Gastroesophageal sphincter (tissue), 4 donors: ENCODE data around the gene DLG3. TPM values are rescaled to one million over a fixed set of nuclear protein-coding genes. Genes with fewer than 3 reads are reported as not detected.

Experiments used
- ATAC-seq: fragments of 150-250 bp; one replicate; pipeline ENCODE4 v1.9.1; 2016; ENCODE audit warnings: mild to moderate bottlenecking, moderate library complexity
- H3K27ac ChIP-seq, 4 donors: fragments of 200-600 bp; sonication (generic) in 3 of 4; 1 replicate in 3 of 4; 2 replicates in 1 of 4; pipeline ENCODE4 v1.5.1; 2016 to 2019
- H3K27me3 ChIP-seq: fragments of 200-600 bp; sonication (generic); one replicate; pipeline ENCODE4 v1.5.1; 2019
- H3K36me3 ChIP-seq, 2 donors: fragments of 200-600 bp; sonication (generic); one replicate each; pipeline ENCODE4 v1.5.1; 2019; ENCODE audit warnings: control low read depth in 1 of 2
- H3K4me1 ChIP-seq, 3 donors: fragments of 200-600 bp; sonication (generic); 1 replicate in 2 of 3; 2 replicates in 1 of 3; pipeline ENCODE4 v1.5.1; 2016 to 2019; ENCODE audit warnings: control low read depth in 2 of 3
- H3K4me3 ChIP-seq, 2 donors: fragments of 200-600 bp; sonication (generic); one replicate each; pipeline ENCODE4 v1.5.1; 2019; ENCODE audit warnings: mild to moderate bottlenecking in 1 of 2, moderate library complexity in 1 of 2
- H3K9me3 ChIP-seq, 3 donors: fragments of 200-600 bp; sonication (generic); one replicate each; pipeline ENCODE4 v1.5.1; 2017 to 2019; ENCODE audit warnings: control low read depth in 2 of 3
- EP300 ChIP-seq: sonication (generic); formaldehyde crosslinking; IDR thresholded peaks from one replicate; pipeline ENCODE4 v1.6.1; 2017; ENCODE audit warnings: antibody characterized with exemption, mild to moderate bottlenecking
- POLR2A ChIP-seq, 2 donors: fragments of 450-650 bp; IDR thresholded peaks; one replicate each; pipeline ENCODE4 v1.6.1; 2017; ENCODE audit warnings: antibody characterized with exemption in 2 of 2, mild to moderate bottlenecking in 2 of 2, moderate library complexity in 1 of 2
- POLR2AphosphoS5 ChIP-seq: sonication (generic); formaldehyde crosslinking; IDR thresholded peaks from one replicate; pipeline ENCODE4 v1.6.1; 2017; ENCODE audit warnings: antibody characterized with exemption
- WGBS, 2 donors: methylation state at CpG; one replicate each; pipeline ENCODE4 v1.1.5; 2018; ENCODE audit warnings: low coverage in 1 of 2; 5-methylcytosine and 5-hydroxymethylcytosine counted together
- total RNA-seq, 4 donors: library from RNA; depleted of rRNA; stranded (reverse); fragments of >200 nt; gene quantifications; one replicate each; pipeline ENCODE4 v1.1.0, GENCODE V29; 2016
- TF ChIP-seq, protein P1 (sequence below), 4 experiments: fragments of 200-600 bp in 2 of 4; fragments of 450-650 bp in 2 of 4; sonication (generic) in 1 of 4; IDR thresholded peaks; one replicate each; pipeline ENCODE4 v1.5.1; 2017 to 2019; ENCODE audit warnings: antibody characterized with exemption in 4 of 4, mild to moderate bottlenecking in 2 of 4, moderate library complexity in 2 of 4

Gene DLG3
- total RNA-seq, 4 donors from 2014 or later: 22.3 to 46.2 (median 26.8) TPM

GRCh38 chrX:70527053-70527452 is 82.4 kb downstream of the DLG3 start:
- Histone ChIP-seq H3K4me3 (no peak overlapping the region), H3K4me1 (no peaks in the 10 kb centered on the region), H3K27ac (no peak overlapping the region), H3K9me3 (no peaks in the 10 kb centered on the region), H3K27me3 (no peaks in the 10 kb centered on the region), H3K36me3 (no peaks in the 10 kb centered on the region)
- TF ChIP-seq, protein P1, sequence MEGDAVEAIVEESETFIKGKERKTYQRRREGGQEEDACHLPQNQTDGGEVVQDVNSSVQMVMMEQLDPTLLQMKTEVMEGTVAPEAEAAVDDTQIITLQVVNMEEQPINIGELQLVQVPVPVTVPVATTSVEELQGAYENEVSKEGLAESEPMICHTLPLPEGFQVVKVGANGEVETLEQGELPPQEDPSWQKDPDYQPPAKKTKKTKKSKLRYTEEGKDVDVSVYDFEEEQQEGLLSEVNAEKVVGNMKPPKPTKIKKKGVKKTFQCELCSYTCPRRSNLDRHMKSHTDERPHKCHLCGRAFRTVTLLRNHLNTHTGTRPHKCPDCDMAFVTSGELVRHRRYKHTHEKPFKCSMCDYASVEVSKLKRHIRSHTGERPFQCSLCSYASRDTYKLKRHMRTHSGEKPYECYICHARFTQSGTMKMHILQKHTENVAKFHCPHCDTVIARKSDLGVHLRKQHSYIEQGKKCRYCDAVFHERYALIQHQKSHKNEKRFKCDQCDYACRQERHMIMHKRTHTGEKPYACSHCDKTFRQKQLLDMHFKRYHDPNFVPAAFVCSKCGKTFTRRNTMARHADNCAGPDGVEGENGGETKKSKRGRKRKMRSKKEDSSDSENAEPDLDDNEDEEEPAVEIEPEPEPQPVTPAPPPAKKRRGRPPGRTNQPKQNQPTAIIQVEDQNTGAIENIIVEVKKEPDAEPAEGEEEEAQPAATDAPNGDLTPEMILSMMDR (IDR thresholded peaks at IDR 0.05): no peak
- TF ChIP-seq EP300 (no peak), POLR2AphosphoS5 (no peak), POLR2A (IDR thresholded peaks at IDR 0.05) (no peak)
- ATAC-seq: no peak

GRCh38 chrX:70527610-70528345 is 83.1 kb downstream of the DLG3 start:
- no peaks in the 10 kb centered on the region for H3K4me1 ChIP-seq
- TF ChIP-seq POLR2AphosphoS5 (no peak), EP300 (no peak), POLR2A (IDR thresholded peaks at IDR 0.05) (no peak)
- TF ChIP-seq, protein P1 (IDR thresholded peaks at IDR 0.05): no peak
- ATAC-seq: no peak
- 51 to 84% methylated on average over 3 of the region's 3 CpGs for WGBS, 2 donors
- H3K27me3 ChIP-seq: no peaks in the 10 kb centered on the region
- H3K9me3 ChIP-seq: no peaks in the 10 kb centered on the region
- no peak overlapping the region for H3K27ac ChIP-seq
- no peaks in the 10 kb centered on the region for H3K36me3 ChIP-seq
- no peak overlapping the region for H3K4me3 ChIP-seq

DNA sequence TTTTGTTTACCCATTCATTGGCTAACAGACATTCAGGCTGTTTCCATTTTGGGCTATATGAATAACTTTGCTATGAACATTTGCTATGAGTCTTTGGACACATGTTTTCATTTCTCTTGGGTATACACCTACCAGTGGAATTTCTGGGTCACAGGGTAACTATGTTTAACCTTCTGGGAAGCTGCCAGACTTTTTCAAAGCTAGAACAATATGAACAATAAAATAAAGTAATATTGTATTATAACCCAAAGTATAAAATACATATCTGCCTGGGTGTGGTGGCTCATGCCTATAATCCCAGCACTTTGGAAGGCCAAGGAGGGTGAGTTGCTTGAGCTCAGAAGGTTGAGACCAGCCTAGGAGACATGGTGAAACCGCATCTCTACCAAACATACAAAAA is 90.6 kb downstream of the DLG3 start:
- Histone ChIP-seq H3K9me3 (no peaks in the 10 kb centered on the region), H3K4me3 (no peak overlapping the region), H3K27ac (no peak overlapping the region), H3K27me3 (no peaks in the 10 kb centered on the region), H3K36me3 (no peaks in the 10 kb centered on the region), H3K4me1 (no peaks in the 10 kb centered on the region)
- no peak for TF ChIP-seq POLR2A (IDR thresholded peaks at IDR 0.05)
- TF ChIP-seq POLR2AphosphoS5: no peak
- TF ChIP-seq, protein P1 (IDR thresholded peaks at IDR 0.05): no peak
- TF ChIP-seq EP300: no peak
- no peak for ATAC-seq
- 43% methylated on average over 1 of the region's 1 CpG; no CpG with 5 or more reads in 1 of the 2 donors for WGBS, 2 donors

GRCh38 chrX:70549429-70549828 is 104.8 kb downstream of the DLG3 start:
- ATAC-seq: no peak
- H3K27me3 ChIP-seq: no peaks in the 10 kb centered on the region
- no peak for TF ChIP-seq POLR2AphosphoS5
- TF ChIP-seq, protein P1 (IDR thresholded peaks at IDR 0.05): no peak
- H3K4me1 ChIP-seq: no peaks in the 10 kb centered on the region
- no peak overlapping the region for H3K27ac ChIP-seq
- WGBS, 2 donors: 100% methylated on average over 1 of the region's 3 CpGs; no CpG with 5 or more reads in 1 of the 2 donors
- H3K4me3 ChIP-seq: no peak overlapping the region
- H3K36me3 ChIP-seq: no peaks in the 10 kb centered on the region
- no peaks in the 10 kb centered on the region for H3K9me3 ChIP-seq

DNA sequence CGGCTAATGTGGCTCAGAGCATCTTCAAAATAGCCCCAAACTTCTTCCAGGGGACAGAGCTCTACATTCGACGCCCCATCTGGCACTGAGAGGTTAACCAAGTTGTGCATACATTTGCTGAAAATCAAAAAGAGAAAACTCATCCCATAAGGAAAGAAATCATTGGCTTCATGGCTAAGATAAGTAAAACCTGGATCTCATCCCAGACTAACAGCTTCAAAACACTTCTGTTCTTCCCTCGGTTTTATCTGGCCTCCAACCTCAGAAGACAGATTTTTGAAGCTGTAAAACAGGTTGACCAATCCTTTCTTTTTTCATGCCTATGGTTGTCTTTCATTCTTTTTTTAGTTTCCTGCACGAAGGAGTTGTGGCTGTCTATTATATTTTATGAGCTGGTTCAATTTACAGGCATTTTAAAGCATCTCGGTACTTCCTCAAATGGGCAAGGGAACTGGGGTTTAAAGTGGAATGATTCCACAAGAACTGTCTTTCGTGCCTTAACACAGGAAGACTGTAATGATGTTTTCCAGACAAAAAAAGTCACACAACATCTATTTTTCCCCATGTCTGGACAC is 107.6 kb downstream of the DLG3 start:
- WGBS, 2 donors: 23 to 29% methylated on average over 7 of the region's 7 CpGs

More for the DNA sequence above, 107.6 kb downstream of the DLG3 start:
- no peaks in the 10 kb centered on the region for H3K36me3 ChIP-seq
- no peaks in the 10 kb centered on the region for H3K27me3 ChIP-seq
- H3K9me3 ChIP-seq: no peaks in the 10 kb centered on the region
- no peak for ATAC-seq
- TF ChIP-seq, protein P1 (IDR thresholded peaks at IDR 0.05): no peak
- TF ChIP-seq POLR2A (IDR thresholded peaks at IDR 0.05): no peak
- no peak for TF ChIP-seq EP300
- TF ChIP-seq POLR2AphosphoS5: no peak
- no peak overlapping the region for H3K4me3 ChIP-seq
- no peaks in the 10 kb centered on the region for H3K4me1 ChIP-seq
- H3K27ac ChIP-seq: no peak overlapping the region
